NCI-H2227 treated with DMSO at 0.1 percent for 48 hours (cell line): ENCODE results near the gene PHACTR2.
"Not testable (repeated sequence)": the region's sequence is repeated elsewhere in the genome, so short reads cannot be mapped to it uniquely, and the experiment has no call there.

Experiments
- DNase-seq: peaks from one replicate; lab custom pipeline; 2025; lab: John Stamatoyannopoulos, UW

Gene PHACTR2

GRCh38 chr6:143698759-143699429 lies 21.1 kb downstream of the PHACTR2 start:
- DNase-seq, result no peak

GRCh38 chr6:143699430-143699825 lies 21.7 kb downstream of the PHACTR2 start:
- no peak for DNase-seq

GRCh38 chr6:143700684-143701348 lies 23.1 kb downstream of the PHACTR2 start:
- no peak for DNase-seq

DNA sequence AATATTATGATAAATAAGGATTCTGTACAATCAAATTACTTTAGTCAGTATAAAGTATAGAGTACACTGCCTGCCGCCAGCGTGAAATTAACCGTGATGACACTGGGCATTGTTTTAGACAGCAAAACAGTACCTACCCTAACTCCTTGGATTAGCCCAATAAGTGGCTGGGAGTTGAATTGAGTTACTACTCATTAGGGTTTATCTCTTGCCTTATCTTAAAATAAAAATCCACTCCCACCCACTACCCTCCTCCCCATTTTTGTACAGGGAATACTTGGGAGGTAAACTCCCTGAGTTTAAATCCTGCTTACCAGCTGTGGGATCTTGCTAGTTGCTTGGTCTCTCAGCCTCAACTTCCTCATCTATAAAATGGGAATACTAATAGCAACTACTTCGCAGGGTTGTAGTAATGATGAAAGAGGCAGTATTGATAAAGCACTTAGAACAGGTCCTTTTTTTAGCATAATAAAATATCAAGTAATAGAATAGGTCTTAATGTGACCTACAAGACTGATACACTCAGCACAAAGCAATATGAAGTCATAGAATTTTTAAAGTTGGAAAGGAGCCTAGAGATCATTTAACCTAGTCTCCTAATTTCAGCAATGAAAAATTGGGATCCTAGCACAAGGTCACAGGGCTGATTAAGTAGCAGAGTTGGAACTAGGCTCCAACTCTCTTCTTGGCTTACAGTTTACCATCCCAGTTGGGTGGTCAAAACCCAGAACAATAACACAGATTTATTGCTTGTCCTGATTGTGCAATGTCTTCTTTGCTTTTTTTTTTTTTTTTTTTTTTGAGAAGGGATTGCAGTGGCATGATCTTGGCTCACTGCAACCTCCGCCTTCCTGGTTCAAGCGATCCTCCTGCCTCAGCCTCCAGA lies 23.8 kb downstream of the PHACTR2 start:
- DNase-seq, result no peak

DNA sequence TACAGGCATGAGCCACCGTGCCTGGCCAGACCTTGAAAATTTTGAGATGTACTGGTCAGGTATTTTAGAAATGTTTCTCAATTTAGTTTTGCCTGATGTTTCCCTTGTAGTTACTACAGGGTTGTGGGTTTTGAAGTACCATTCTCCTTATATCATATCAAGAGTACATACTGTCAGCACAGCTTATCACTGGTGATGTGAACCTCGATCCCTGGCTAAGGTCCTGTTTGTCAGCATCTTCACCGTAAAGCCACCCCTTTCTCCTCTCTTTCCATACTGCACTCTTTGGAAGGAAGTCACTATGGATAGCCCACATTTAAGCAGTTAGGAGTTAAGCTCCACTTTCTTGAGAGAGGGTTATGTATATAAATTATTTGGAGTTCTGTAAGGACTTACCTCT lies 27.8 kb downstream of the PHACTR2 start:
- DNase-seq, result no peak

GRCh38 chr6:143707697-143708096 lies 29.9 kb downstream of the PHACTR2 start:
- DNase-seq, result no peak

DNA sequence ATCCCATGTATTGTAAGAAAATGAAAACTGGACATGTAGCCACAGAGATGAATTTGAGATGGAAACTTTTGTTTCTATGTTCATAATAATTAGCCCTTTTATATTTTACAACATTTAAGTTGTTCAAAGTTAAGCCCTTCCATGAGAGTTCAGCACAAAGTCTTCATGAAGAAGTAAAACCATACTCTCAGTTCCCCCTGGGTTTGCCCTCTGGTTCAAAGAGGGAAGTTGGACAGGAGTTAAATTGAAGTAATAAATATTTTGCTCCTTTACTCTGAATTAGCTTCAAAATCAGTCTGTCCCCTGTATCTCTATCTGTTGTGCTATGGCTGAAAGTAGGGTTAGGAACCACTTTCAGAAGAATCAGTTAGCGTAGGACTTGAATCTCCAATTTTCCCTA lies 31.1 kb downstream of the PHACTR2 start:
- DNase-seq, result no peak

GRCh38 chr6:143711714-143712113 lies 33.9 kb downstream of the PHACTR2 start:
- no peak for DNase-seq

DNA sequence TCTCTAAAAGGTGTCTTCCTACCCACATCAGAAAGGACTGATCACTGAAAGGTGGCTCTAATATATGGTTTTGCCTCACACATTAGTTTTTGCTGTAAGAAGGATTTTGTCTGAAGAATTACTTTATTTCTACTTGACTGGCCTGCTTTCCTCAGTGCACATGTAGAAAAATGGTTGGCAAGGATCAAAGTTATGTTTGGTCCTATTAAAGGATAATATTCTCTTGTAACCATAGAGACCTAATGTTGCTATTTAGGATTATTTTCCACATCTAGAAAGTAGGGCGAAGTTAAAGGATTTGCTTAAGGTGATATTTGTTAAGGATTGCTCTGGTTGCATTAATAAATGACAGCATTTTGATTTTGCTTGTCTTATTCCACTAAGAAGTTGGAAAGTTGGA lies 40.7 kb downstream of the PHACTR2 start:
- no peak for DNase-seq

- no peak for DNase-seq
Observed at GRCh38 chr6:143721642-143722041, 43.9 kb downstream of the PHACTR2 start.

DNA sequence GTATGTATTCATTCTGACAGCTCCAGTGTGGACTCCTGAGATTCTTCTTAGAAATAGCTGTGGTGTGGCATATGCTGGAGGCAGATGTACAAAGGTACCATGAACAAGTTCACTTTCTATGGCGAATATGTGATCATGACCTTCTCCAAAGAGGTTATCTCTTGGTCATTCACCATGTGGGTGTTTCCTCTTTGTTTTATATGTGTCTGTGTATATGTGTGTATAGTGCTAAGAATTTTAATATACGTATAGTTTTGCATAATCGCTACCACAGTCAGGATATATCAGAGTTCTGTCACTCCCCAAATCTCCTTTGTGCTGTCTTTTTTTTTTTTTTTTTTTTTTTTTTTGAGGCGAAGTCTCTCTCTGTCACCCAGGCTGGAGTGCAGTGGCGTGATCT lies 47.1 kb downstream of the PHACTR2 start:
- no peak for DNase-seq

GRCh38 chr6:143726015-143726647 lies 48.4 kb downstream of the PHACTR2 start:
- DNase-seq, result no peak

DNA sequence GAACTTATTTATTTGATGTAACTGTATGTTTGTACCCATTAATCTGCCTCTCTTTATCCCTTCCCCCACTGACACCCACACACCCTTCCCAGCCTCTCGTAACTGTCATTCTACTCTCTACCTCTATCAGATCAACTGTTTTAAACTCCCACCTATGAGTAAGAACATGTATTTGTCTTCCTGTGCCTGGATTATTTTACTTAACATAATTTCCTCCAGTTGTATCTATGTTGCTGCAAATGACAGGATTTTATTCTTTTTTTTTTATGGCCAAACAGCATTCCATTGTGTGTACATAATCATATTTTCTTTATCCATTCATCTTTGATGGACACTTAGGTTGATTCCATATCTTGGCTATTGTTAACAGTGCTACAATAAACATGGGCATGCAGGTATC lies 49.3 kb downstream of the PHACTR2 start:
- DNase-seq, result no peak

DNA sequence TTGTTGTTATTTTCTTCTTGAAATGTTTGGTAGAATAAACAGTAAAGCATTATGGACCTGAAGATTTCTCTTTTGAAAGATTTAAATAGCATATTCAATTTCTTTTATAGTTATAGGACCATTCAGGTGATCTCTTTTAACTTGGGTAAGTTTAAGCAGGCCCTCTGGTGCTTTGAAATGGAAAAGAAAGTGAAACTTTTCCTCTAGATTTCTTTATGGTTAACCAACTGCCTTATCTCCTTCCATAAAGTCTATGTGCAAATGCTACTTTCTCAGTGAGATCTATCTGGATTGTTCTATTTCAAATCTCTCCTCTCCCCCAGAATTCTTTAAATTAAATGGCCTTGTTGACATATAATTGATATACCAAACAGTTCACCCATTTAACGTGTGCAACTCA lies 54.0 kb downstream of the PHACTR2 start:
- DNase-seq, result no peak

DNA sequence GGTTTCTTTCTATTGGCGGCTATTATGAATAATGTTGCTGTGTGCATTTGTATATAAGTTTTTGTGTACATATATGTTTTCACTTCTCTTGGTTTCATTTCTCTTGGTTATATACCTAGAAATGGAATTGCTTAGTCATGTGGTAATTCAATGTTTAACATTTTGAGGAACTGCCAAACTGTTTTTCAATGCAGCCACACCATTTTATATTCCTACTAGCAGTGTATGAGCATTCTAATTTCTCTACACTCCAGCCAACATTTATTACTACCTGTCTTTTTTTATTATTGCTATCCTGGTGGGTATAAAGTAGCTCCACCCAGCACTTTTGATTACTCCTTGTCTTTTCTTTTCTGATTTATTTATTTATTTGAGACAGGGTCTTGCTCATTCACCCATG lies 54.8 kb downstream of the PHACTR2 start:
- DNase-seq, result no peak

DNA sequence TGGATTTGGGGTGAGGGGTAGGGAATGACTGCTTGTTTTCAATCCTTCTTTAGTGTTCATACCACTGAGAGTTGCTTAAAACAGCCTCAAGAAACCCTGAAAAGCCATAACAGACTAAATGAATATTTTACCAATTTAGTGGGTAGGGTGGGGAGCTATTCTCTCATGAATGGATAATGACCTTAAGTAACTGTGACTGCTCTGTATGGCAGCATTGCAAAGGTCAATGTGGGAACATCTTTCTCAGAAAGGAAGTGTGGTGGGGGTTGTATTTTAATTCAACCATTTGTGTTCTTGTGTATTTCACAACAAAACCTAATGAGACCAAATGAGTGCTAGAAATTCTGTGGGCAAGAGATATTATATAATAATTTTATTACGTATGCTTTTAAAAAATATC lies 55.7 kb downstream of the PHACTR2 start:
- no peak for DNase-seq

GRCh38 chr6:143734641-143735063 lies 56.9 kb downstream of the PHACTR2 start:
- no peak for DNase-seq

DNA sequence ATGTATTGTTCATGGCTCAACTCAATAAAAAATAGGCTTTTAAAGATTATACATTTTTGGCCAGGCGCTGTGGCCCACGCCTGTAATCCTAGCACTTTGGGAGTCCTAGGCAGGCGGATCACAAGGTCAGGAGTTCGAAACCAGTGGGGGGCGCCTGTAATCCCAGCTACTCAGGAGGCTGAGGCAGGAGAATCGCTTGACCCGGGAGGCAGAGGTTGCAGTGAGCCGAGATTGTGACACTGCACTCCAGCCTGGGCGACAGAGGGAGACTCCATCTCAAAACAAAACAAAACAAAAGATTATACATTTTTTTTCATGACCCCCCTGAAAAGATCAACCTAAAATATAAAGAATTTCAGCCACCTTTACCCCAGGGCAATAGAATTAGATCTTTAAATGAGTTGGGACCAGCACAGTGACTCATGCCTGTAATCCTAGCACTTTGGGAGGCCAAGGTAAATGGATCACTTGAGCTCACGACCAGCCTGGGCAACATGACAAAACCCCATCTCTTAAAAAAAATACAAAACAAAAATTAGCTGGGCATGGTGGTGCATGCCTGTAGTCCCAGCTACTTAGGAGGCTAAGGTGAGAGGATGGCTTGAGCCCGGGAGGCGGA lies 60.4 kb downstream of the PHACTR2 start:
- DNase-seq, result not testable (repeated sequence)

DNA sequence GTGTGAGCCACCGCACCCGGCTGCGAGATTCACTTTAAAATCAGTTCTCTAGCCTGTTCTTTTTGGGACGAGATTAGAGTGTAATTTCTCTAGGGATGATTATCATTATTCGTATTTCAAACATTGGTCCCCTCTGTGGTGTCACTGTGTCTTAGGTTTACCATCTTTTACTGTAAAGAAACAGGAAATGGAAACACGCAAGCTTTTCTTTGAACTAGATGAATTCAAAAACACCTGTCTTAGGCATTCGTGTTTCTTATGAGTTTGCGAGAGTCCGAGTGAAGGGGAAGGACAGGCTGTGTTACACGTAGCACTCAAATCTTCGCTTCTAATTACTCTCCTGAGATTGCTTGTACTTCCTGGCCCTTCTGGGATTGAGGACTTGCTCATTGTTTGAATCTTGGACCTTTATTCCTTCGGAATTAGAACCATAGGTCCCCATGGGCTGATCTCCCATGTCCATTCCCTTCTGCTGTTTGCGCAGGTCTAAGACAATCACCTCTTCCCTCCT lies 61.6 kb downstream of the PHACTR2 start:
- no peak for DNase-seq

GRCh38 chr6:143740213-143740612 lies 62.4 kb downstream of the PHACTR2 start:
- no peak for DNase-seq

- DNase-seq, result no peak
Observed at GRCh38 chr6:143741480-143741879, 63.7 kb downstream of the PHACTR2 start.
